ENCODE data around the gene DUS3L.
A peak's percentile ranks its signal among the peaks of the same experiment; 100 is the strongest.

The DUS3L gene

DNA sequence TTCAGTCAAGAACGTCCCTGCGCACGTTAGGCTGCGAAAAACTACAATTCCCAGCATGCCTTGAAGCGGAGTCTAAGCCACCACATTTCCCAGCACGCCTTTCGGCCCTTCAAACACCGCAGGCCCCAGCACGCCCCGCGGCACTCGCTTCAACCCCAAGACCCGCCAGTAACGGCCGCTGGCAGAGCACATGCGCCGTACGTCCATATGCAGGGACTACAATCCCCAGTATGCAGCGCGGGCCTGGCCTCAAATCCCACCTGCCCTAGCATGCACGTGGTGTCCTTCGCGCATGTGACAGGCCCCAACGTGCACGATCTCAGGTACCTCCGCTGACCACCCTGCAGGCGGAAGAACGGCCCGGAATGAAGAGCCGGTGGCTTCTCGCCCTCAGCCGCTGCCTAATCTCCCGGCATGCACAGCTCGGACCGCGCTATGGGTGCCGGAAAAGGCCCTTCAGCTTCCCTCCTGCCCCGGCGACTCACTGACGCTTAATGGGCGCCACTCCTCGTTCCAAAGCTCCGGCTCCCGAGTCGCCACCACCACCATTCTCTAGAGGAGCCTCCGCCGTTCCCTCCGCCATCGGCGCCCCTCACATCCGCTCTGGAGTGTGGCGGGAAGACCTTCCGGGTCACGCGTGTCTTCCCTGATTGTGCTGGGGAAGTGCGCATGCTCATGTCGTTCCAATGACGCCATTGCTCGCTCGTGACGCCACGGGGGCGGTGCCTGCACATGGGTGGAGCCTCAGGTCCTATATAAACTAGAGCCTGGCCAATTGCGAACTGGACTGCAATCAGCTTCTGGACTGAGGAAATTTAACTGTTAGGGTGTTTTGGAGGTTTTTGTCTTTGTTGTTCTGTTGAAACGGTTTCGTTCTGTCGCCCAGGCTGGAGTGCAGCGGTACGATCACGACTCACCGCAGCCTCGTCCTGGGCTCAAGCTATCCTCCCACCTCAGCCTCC is at the start of gene DUS3L:
TSS of gene DUS3L (minus strand) at position 605 of the 962 bp plus-strand sequence. CDS start at position 583, 22 bp downstream.
- peak within 1 kb of the TSS; percentile 92 for H3K4me3 ChIP-seq (ENCODE audit: low read depth, low read length)
- DNase-seq (ENCODE audit: low read depth) = peak; percentile 96

DNA sequence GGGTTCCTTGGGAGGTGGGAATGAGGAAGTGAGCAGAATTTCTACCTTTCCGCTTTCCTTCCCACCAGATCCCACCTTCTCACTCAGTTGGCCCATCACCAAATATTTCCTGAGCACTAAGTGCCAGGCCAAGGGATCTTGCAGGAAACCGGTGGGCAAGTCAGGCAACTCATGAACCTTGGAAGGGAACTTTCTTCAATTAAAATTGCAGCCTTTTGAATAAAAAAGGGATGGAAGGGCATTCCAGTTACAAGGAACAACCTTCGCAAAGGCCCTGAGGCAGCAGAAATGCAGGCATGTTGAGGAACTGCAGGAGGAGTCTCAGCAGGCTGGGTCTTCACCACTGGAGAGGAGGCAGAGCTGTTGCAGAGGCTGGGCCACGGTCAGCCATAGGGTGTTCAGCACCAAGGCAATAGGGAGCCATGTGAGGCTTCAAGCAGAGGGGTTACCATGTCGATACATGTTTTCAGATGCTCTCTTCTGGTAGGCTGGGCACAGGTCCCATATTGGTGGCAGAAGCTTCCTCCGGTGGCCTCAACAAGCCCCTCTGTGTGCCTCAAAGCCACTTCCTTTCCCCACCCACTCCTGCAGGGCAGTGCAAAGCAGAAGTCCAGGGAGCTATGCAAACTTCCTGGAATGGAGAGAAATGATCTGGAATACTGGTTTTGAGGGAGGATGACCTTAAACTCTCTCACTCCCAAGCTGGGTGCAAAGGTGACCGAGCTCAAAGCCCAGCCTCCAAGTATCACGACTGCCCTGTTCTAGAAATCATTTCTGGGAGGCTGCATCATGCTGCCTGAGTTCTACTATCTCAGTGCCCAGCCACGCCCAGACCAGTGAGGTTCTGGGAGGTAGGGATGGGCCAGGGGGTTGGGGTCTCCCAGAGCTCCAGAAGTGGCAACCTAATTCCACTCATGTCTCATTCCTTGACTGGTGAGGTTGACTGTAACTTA is 48.4 kb upstream of the DUS3L start, which contains the start of gene FUT6:
TSS of gene FUT6 (minus strand) at position 638 of the 953 bp plus-strand sequence. CDS start 7,135 bp downstream, outside the sequence.
- DNase-seq (ENCODE audit: low read depth) = no peak
- no peak within 1 kb of the TSS for H3K4me3 ChIP-seq (ENCODE audit: low read depth, low read length)

GRCh38 chr19:5838353-5839064 is 47.5 kb upstream of the DUS3L start:
- DNase-seq (ENCODE audit: low read depth) = no peak
- no peak overlapping the region for H3K4me3 ChIP-seq (ENCODE audit: low read depth, low read length)

DNA sequence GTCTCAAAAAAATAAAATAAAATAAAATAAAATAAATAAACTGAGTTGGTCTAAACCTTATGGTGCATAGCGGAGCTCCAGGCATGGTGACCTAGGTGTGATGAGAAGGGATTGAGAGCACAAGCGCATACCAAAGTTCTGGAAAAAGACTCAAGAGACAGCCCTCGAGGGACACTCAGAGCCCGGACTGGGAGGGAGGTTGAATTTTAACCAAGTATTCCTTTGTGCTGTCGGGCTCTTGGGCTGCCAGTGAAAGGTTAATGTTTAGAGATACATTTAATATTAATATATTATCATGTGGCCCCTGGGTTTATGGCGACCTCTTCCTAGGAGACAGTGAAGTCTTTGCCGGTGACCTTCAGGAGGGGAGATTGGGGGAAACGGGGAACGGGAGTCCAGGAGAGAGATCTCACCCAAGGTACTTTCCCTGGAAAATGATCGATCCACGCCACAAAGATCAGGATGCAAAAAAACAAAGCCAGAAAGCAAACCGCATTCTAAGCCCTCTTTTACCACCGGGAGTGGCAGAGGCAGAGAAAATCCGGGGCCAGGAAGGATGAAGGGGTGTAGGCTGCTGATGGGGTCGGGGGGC is 46.9 kb upstream of the DUS3L start:
- no peak overlapping the region for H3K4me3 ChIP-seq (ENCODE audit: low read depth, low read length)
- DNase-seq (ENCODE audit: low read depth) = no peak

- H3K4me3 ChIP-seq (ENCODE audit: low read depth, low read length) = no peak overlapping the region
These were observed 41.7 kb upstream of the DUS3L start for GRCh38 chr19:5832527-5833216.

DNA sequence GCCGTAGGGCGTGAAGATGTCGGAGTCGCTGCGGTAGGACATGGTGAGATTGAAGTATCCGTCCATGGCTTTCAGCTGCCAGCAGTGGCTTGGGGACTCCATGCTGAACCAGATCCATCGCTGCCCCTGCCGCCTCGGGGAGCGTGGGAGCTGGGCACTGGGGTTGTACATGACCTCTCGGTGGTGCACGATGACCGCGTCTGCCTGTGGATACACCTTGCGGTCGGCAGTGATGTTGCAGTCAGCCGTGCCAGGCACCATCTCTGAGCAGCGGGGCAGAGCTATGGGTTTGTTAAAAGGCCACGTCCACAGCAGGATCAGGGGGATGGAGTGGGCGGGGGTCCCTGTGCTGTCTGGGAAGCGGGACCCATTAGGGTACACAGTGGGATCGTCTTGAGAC is 41.1 kb upstream of the DUS3L start:
- no peak for DNase-seq (ENCODE audit: low read depth)
- H3K4me3 ChIP-seq (ENCODE audit: low read depth, low read length) = no peak overlapping the region

More at GRCh38 chr19:5832527-5833216, 41.7 kb upstream of the DUS3L start:
- no peak for DNase-seq (ENCODE audit: low read depth)

DNA sequence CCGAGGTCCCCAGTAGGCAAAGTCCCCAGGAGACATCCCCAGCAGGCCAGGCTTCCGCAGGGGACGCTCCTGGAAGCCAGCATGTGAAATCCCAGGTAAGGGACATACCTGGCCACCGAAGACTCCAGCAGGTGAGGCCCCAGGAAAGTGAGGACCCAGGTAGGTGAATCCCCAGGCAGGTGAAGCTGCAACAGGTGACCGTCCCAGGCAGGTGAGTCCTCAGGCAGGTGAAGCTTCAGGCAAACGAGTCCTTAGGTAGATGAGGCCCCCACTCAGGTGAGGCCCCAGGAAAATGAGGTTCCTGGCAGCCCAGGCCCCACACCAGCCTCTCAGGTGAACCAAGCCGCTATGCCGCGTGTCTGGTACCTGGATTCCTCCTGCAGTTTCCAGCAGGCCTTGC is 40.2 kb upstream of the DUS3L start:
- no peak overlapping the region for H3K4me3 ChIP-seq (ENCODE audit: low read depth, low read length)
- no peak for DNase-seq (ENCODE audit: low read depth)

DNA sequence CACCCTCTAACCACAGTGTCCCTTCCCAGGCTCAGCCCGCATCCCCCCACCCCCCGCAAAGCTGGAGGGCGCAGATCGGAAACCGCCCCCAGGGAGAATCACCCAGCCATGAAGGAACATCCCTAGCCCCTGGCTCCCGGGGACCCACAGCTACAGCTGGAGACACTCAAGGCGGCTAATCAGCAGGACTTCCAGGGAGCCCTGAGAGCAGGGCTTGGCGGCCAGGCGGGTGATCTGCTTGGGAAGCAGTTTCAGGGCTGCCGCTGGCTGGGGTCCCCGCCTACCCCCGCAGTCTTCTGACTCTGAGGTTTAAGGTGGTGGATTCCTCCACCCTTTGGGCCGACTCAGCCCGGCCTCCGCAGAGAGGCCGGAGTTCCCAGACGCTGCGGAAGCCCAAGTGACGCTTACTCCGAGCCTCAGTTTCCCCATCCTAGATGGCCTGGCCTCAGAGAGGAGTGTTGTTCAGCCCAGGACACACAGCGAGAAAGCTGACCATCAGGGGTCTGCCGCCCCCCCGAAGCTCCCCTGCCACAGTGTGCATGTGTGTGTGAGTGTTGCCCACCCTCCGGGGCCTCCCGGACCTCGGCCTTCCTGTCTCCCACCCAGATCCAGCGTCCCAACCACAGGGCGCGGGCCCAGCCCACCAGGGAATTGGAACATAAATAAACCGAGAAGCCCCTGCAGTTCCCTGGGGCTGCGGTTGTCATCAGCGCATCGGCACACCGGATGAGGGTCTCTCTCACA is 38.8 kb upstream of the DUS3L start:
- no peak for DNase-seq (ENCODE audit: low read depth)
- H3K4me3 ChIP-seq (ENCODE audit: low read depth, low read length) = peak overlapping the region; percentile 81

- peak overlapping the region; percentile 81 for H3K4me3 ChIP-seq (ENCODE audit: low read depth, low read length)
- no peak for DNase-seq (ENCODE audit: low read depth)
These were observed 38.0 kb upstream of the DUS3L start for GRCh38 chr19:5828661-5829566.

DNA sequence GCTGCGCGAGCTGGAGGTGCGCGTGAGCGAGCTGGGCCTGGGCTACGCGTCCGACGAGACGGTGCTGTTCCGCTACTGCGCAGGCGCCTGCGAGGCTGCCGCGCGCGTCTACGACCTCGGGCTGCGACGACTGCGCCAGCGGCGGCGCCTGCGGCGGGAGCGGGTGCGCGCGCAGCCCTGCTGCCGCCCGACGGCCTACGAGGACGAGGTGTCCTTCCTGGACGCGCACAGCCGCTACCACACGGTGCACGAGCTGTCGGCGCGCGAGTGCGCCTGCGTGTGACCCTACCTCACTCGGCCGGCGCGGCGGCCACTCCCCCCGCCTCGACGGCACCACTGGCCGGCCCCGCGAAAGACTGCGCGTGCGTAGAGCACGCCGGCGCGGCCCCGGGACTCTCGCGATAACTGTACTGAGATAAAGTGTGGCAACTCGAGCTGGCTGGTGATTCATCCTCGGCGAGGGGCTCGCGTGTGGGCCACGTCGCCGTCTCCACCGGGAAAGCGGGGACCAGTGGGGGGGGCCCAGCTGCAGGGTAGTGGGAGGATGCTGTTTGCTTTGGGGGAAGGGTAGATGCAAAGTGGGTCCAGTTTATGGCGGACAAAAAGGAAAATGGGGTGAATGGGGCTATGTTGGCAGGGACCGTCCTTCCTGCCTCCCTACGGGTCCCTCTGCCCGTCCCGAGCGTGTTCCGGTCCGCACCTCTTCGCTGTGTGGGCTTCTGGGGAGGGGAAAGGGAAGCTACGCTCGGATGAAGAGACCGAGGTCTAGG is 37.1 kb upstream of the DUS3L start:
- peak overlapping the region; percentile 81 for H3K4me3 ChIP-seq (ENCODE audit: low read depth, low read length)
- peak; percentile 78 for DNase-seq (ENCODE audit: low read depth)

- no peak for DNase-seq (ENCODE audit: low read depth)
- H3K4me3 ChIP-seq (ENCODE audit: low read depth, low read length) = peak overlapping the region; percentile 81
These were observed 36.5 kb upstream of the DUS3L start for GRCh38 chr19:5827342-5827890.

GRCh38 chr19:5826531-5827341 is 35.8 kb upstream of the DUS3L start:
- H3K4me3 ChIP-seq (ENCODE audit: low read depth, low read length) = no peak overlapping the region
- DNase-seq (ENCODE audit: low read depth) = no peak

DNA sequence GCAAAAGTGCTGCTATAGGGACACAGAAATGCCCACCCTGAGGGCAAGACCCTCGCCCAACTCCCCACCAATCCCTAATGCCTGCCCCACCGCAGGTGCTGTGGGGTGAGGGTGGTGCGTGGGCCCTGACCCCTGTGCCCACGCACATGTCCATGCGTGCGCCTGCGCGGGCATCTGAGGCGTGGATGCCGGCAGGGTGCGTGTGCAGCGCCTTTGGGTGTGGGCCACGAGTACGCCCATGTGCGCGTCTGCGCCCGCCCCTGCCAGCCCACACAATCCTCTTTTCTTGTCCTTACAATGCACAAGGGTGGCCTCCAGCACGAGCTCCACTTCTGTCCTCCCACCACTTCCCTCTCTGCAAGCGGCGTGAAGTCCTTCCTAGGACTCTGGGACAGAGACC is 34.2 kb upstream of the DUS3L start:
- H3K4me3 ChIP-seq (ENCODE audit: low read depth, low read length) = no peak overlapping the region
- DNase-seq (ENCODE audit: low read depth) = no peak

DNA sequence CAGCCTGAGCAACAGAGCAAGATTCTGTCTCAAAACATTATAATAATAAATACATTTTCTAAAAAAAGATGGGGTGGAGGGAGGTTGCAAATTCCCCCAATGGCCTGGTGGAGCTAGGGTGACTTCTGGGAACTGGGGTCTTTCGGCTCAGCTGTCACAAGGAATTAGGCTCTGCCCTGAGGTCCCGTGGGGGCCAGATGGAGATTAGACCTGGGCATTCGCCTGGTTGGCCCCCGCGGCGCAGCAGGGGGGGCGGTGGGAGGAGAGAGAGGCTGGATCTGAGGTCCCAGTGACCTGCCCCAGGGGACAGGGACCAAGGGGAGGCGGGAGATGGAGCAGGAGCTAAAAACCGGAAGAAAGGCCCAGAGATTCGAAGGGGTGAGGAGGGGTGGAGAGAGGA is 33.8 kb upstream of the DUS3L start:
- no peak for DNase-seq (ENCODE audit: low read depth)
- no peak overlapping the region for H3K4me3 ChIP-seq (ENCODE audit: low read depth, low read length)
